Measurements from ENCODE around the gene CFAP65.
A peak's percentile ranks its signal among the peaks of the same experiment; 100 is the strongest.

CFAP65 gene

GRCh38 chr2:219031005-219031738 lies 10.1 kb downstream of the CFAP65 start:
- DNase-seq: no peak

- DNase-seq: no peak
Measured at GRCh38 chr2:219030177-219030940, 11.0 kb downstream of the CFAP65 start.

GRCh38 chr2:219029829-219030165 lies 11.5 kb downstream of the CFAP65 start:
- peak; percentile 77 for DNase-seq

- no peak for DNase-seq
Measured at GRCh38 chr2:219028996-219029828, 12.1 kb downstream of the CFAP65 start.

GRCh38 chr2:219028141-219028540 lies 13.2 kb downstream of the CFAP65 start:
- no peak for DNase-seq

- no peak for DNase-seq
Measured at GRCh38 chr2:219027511-219028055, 13.7 kb downstream of the CFAP65 start.

- DNase-seq: no peak
Measured at GRCh38 chr2:219026946-219027345, 14.4 kb downstream of the CFAP65 start.

- DNase-seq: no peak
Measured at GRCh38 chr2:219025637-219026585, 15.4 kb downstream of the CFAP65 start.

- DNase-seq: no peak
Measured at GRCh38 chr2:219024059-219024458, 17.3 kb downstream of the CFAP65 start.

- DNase-seq: no peak
Measured at GRCh38 chr2:219023045-219023605, 18.2 kb downstream of the CFAP65 start.

- DNase-seq: no peak
Measured at GRCh38 chr2:219022616-219023015, 18.7 kb downstream of the CFAP65 start.

- no peak for DNase-seq
Measured at GRCh38 chr2:219022041-219022440, 19.3 kb downstream of the CFAP65 start.

GRCh38 chr2:219021591-219021990 lies 19.7 kb downstream of the CFAP65 start:
- no peak for DNase-seq

- no peak for DNase-seq
Measured at GRCh38 chr2:219020604-219021365, 20.5 kb downstream of the CFAP65 start.

- DNase-seq: no peak
Measured at GRCh38 chr2:219019436-219019835, 21.9 kb downstream of the CFAP65 start.

- no peak for DNase-seq
Measured at GRCh38 chr2:219018726-219019125, 22.6 kb downstream of the CFAP65 start.

- no peak for DNase-seq
Measured at GRCh38 chr2:219018286-219018685, 23.0 kb downstream of the CFAP65 start.

GRCh38 chr2:219017201-219017931 lies 23.9 kb downstream of the CFAP65 start:
- DNase-seq: no peak

- no peak for DNase-seq
Measured at GRCh38 chr2:219016721-219017120, 24.6 kb downstream of the CFAP65 start.

GRCh38 chr2:219010873-219011272 lies 30.4 kb downstream of the CFAP65 start:
- DNase-seq: no peak

Data from NCI-H2227 treated with DMSO at 0.1 percent for 48 hours (cell line).